AG04449 (cell line): Measurements from ENCODE around the gene KEL.

Experiments
- CTCF ChIA-PET: fragments of 350-600 bp; formaldehyde crosslinking; extraction: SDS; loops from one replicate; lab custom pipeline; 2021; ENCODE audit warnings: antibody characterized with exemption; lab: Yijun Ruan, JAX
- POLR2A ChIA-PET: fragments of 400-600, 350-600 bp; formaldehyde crosslinking; extraction: SDS; loops from one replicate; lab custom pipeline; 2020; ENCODE audit warnings: antibody characterized with exemption, inconsistent platforms; lab: Yijun Ruan, JAX
- DNase-seq: peaks from one replicate; pipeline ENCODE4 v3.0.0-alpha.2; 2010; ENCODE audit warnings: low read depth, low spot score
- H3K4me3 ChIP-seq: 2 replicates; pipeline ENCODE4 v1.5.1; 2011; ENCODE audit warnings: low read depth, mild to moderate bottlenecking, control low read depth, low read length
- CTCF ChIP-seq: IDR thresholded peaks from one replicate; pipeline ENCODE4 v1.5.1; 2011; ENCODE audit warnings: mild to moderate bottlenecking, moderate library complexity, low read length, control low read depth, inconsistent platforms; ENCODE audit not compliant: insufficient read depth; ENCODE audit errors: missing control alignments

Gene KEL

GRCh38 chr7:142942746-142943145 is 19.4 kb downstream of the KEL start:
- DNase-seq = no peak
- H3K4me3 ChIP-seq = no peak overlapping the region
- TF ChIP-seq CTCF = no peak
- ChIA-PET POLR2A (no interaction called here), CTCF (no interaction called here)

- H3K4me3 ChIP-seq = no peak overlapping the region
- no peak for TF ChIP-seq CTCF
- no peak for DNase-seq
- CTCF ChIA-PET = no interaction called here
- POLR2A ChIA-PET = no interaction called here
Observed at GRCh38 chr7:142941541-142941940, 20.6 kb downstream of the KEL start.

GRCh38 chr7:142940966-142941535 is 21.1 kb downstream of the KEL start:
- ChIA-PET CTCF (no interaction called here), POLR2A (no interaction called here)
- DNase-seq = no peak
- no peak for TF ChIP-seq CTCF
- no peak overlapping the region for H3K4me3 ChIP-seq

- no peak for DNase-seq
- ChIA-PET CTCF (no interaction called here), POLR2A (no interaction called here)
- TF ChIP-seq CTCF = no peak
- H3K4me3 ChIP-seq = no peak within 1 kb of the TSS
Observed at GRCh38 chr7:142939226-142939910, 22.8 kb downstream of the KEL start, which contains the start of gene LLCFC1. Gene LLCFC1, plus strand, starts transcription at chr7:142939484. Its CDS starts 138 bp downstream, at chr7:142939622.

GRCh38 chr7:142938611-142939010 is 23.6 kb downstream of the KEL start:
- TF ChIP-seq CTCF = no peak
- no peak overlapping the region for H3K4me3 ChIP-seq
- POLR2A ChIA-PET = no interaction called here
- no peak for DNase-seq
- CTCF ChIA-PET = no interaction called here

- no peak for TF ChIP-seq CTCF
- DNase-seq = no peak
- ChIA-PET CTCF (no interaction called here), POLR2A (no interaction called here)
- no peak overlapping the region for H3K4me3 ChIP-seq
Observed at GRCh38 chr7:142935941-142936565, 26.1 kb downstream of the KEL start.
